ENCODE results near the gene NBAS.
A peak's percentile ranks its signal among the peaks of the same experiment; 100 is the strongest.
"Not testable (repeated sequence)": the region's sequence is repeated elsewhere in the genome, so short reads cannot be mapped to it uniquely, and the experiment has no call there.

Gene NBAS

GRCh38 chr2:15520346-15520745 lies 40.8 kb downstream of the NBAS start:
- DNase-seq = no peak

- not testable (repeated sequence) for DNase-seq
Measured at GRCh38 chr2:15518759-15519158, 42.4 kb downstream of the NBAS start.

- DNase-seq = no peak
Measured at GRCh38 chr2:15517793-15518192, 43.3 kb downstream of the NBAS start.

GRCh38 chr2:15511686-15512085 lies 49.4 kb downstream of the NBAS start:
- no peak for DNase-seq

GRCh38 chr2:15510552-15510951 lies 50.6 kb downstream of the NBAS start:
- DNase-seq = no peak

- no peak for DNase-seq
Measured at GRCh38 chr2:15510131-15510530, 51.0 kb downstream of the NBAS start.

- no peak for DNase-seq
Measured at GRCh38 chr2:15507697-15508096, 53.4 kb downstream of the NBAS start.

GRCh38 chr2:15507061-15507460 lies 54.1 kb downstream of the NBAS start:
- DNase-seq = no peak

- no peak for DNase-seq
Measured at GRCh38 chr2:15506229-15506819, 54.8 kb downstream of the NBAS start.

- DNase-seq = no peak
Measured at GRCh38 chr2:15504882-15505663, 56.1 kb downstream of the NBAS start.

- DNase-seq = not testable (repeated sequence)
Measured at GRCh38 chr2:15499251-15499650, 61.9 kb downstream of the NBAS start.

- DNase-seq = no peak
Measured at GRCh38 chr2:15498554-15498953, 62.6 kb downstream of the NBAS start.

GRCh38 chr2:15494877-15495276 lies 66.3 kb downstream of the NBAS start:
- peak; percentile 52 for DNase-seq

- DNase-seq = no peak
Measured at GRCh38 chr2:15492773-15493325, 68.3 kb downstream of the NBAS start.

GRCh38 chr2:15486770-15487169 lies 74.4 kb downstream of the NBAS start:
- DNase-seq = no peak

GRCh38 chr2:15485949-15486348 lies 75.2 kb downstream of the NBAS start:
- DNase-seq = no peak

GRCh38 chr2:15481000-15481399 lies 80.1 kb downstream of the NBAS start:
- no peak for DNase-seq

GRCh38 chr2:15480552-15480951 lies 80.6 kb downstream of the NBAS start:
- DNase-seq = no peak

- no peak for DNase-seq
Measured at GRCh38 chr2:15472876-15473275, 88.3 kb downstream of the NBAS start.

- peak; percentile 88 for DNase-seq
Measured at GRCh38 chr2:15472133-15472532, 89.0 kb downstream of the NBAS start.

GRCh38 chr2:15471606-15472005 lies 89.5 kb downstream of the NBAS start:
- no peak for DNase-seq

GRCh38 chr2:15460112-15460620 lies 101.0 kb downstream of the NBAS start:
- no peak for DNase-seq

- no peak for DNase-seq
Measured at GRCh38 chr2:15458277-15458676, 102.9 kb downstream of the NBAS start.

GRCh38 chr2:15457868-15458267 lies 103.3 kb downstream of the NBAS start:
- DNase-seq = no peak

All from NCI-H345 (cell line).